CD4-positive, alpha-beta T cell (primary cell): Measurements from ENCODE around the gene ITGA2. TPM values are rescaled to one million over a fixed set of nuclear protein-coding genes. Genes with fewer than 3 reads are reported as not detected.
"Not testable (repeated sequence)": the region's sequence is repeated elsewhere in the genome, so short reads cannot be mapped to it uniquely, and the experiment has no call there.

Experiments used
- ATAC-seq: fragments of 200-7000 bp; cut with Tn5 transposase; one replicate; pipeline ENCODE4 v1.10.0; 2022; ENCODE audit warnings: mild to moderate bottlenecking; ENCODE audit not compliant: poor library complexity
- CTCF ChIA-PET: fragments of 350-600 bp; sonication (Branson Sonifier 250); formaldehyde crosslinking; loops from one replicate; lab custom pipeline; 2021; ENCODE audit warnings: antibody characterized with exemption, inconsistent platforms; lab: Charles Lee
- POLR2A ChIA-PET: fragments of 350-600 bp; sonication (Branson Sonifier 250); formaldehyde crosslinking; loops from one replicate; lab custom pipeline; 2021; ENCODE audit warnings: antibody characterized with exemption, inconsistent platforms; lab: Charles Lee
- DNase-seq, 14 experiments: peaks; one replicate each; pipeline ENCODE4 v3.0.0-alpha.2; 2013 to 2020; ENCODE audit warnings: mixed read lengths in 2 of 14
- H3K27ac ChIP-seq, 2 donors: one replicate each; pipeline versions ENCODE4 v1.5.1 to v1.7.0; 2013; ENCODE audit warnings: low read length in 2 of 2, low read depth in 1 of 2, mild to moderate bottlenecking in 1 of 2
- H3K27me3 ChIP-seq, 2 experiments: 1 replicate in 1 of 2; 2 replicates in 1 of 2; pipeline versions ENCODE4 v1.6.1 to v1.7.0; 2013; ENCODE audit warnings: low read length in 2 of 2, control low read depth in 1 of 2, mild to moderate bottlenecking in 1 of 2, moderate library complexity in 1 of 2; ENCODE audit not compliant: insufficient read depth in 2 of 2, control insufficient read depth in 1 of 2
- H3K36me3 ChIP-seq: one replicate; pipeline ENCODE4 v1.6.1; 2013; ENCODE audit warnings: low read length, control low read depth; ENCODE audit not compliant: insufficient read depth
- H3K4me1 ChIP-seq: one replicate; pipeline ENCODE4 v1.6.1; 2013; ENCODE audit warnings: low read length, control low read depth; ENCODE audit not compliant: insufficient read depth
- H3K4me3 ChIP-seq: one replicate; pipeline ENCODE4 v1.5.1; 2013; ENCODE audit warnings: mild to moderate bottlenecking, low read length, moderate library complexity
- H3K9me3 ChIP-seq, 2 experiments: 1 replicate in 1 of 2; 2 replicates in 1 of 2; pipeline versions ENCODE4 v1.6.1 to v1.7.0; 2013; ENCODE audit warnings: low read length in 2 of 2, mild to moderate bottlenecking in 2 of 2, control low read depth in 1 of 2, moderate library complexity in 1 of 2; ENCODE audit not compliant: control insufficient read depth in 1 of 2, insufficient read depth in 1 of 2
- H3K27ac Mint-ChIP-seq: one replicate; pipeline ENCODE4 v1.8.0; 2020; ENCODE audit warnings: mixed read lengths
- H3K27me3 Mint-ChIP-seq: one replicate; pipeline ENCODE4 v1.8.0; 2021; ENCODE audit warnings: mixed read lengths
- H3K36me3 Mint-ChIP-seq: one replicate; pipeline ENCODE4 v1.8.0; 2021; ENCODE audit warnings: low read depth, mixed read lengths
- H3K4me1 Mint-ChIP-seq: one replicate; pipeline ENCODE4 v1.8.0; 2021; ENCODE audit warnings: low read depth, mixed read lengths
- H3K4me3 Mint-ChIP-seq: one replicate; pipeline ENCODE4 v1.8.0; 2020; ENCODE audit warnings: mild to moderate bottlenecking, mixed read lengths
- H3K9me3 Mint-ChIP-seq: one replicate; pipeline ENCODE4 v1.8.0; 2020; ENCODE audit warnings: mixed read lengths
- intact Hi-C, 2 experiments: fragments of 100-400 bp; cut with DNase I in 1 of 2; cut with micrococcal nuclease in 1 of 2; formaldehyde crosslinking; loops; one replicate each; pipeline versions ENCODE4 v1.15.1 to v1.9.0; 2023 to 2025; cut with DNase I, micrococcal nuclease
- total RNA-seq, 174 experiments: library from RNA in 2 of 174; stranded (reverse) in 2 of 174; gene quantifications; one replicate each; pipeline ENCODE4 v1.2.3 and lab custom pipeline; 2021 to 2026
- TF ChIP-seq, protein P1 (sequence below): fragments of 200-600 bp; IDR thresholded peaks from one replicate; pipeline ENCODE4 v1.8.0; 2022; ENCODE audit warnings: antibody characterized with exemption, mild to moderate bottlenecking

The ITGA2 gene
- total RNA-seq, 2 experiments from 2014 or later, result 0.03 to 0.11 TPM

DNA sequence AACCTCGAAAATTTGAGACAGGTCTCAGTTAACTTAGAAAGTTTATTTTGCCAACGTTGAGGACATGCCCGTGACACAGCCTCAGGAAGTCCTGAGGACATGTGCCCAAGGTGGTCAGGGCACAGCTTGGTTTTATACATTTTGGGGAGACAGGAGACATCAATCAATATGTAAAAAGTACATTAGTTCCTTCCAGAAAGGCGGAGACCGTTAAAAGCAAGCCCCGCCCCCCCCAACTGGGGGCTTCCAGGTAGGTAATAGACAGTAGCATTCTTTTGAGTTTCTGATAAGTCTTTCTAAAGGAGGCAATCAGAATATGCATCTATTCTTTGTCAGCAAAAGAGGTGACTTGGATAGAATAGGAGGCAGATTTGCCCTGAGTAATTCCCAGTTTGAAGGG, 121.0 kb downstream of the ITGA2 start:
- DNase-seq, result peak in 2 of 14 experiments; percentile 15 to 21
- no peaks in the 10 kb centered on the region for H3K27me3 Mint-ChIP-seq
- peak overlapping the region; percentile 94 for H3K4me3 Mint-ChIP-seq
- ChIA-PET POLR2A (interaction anchor here (0.6 to 1.5 kb wide), 10 partner anchors 9 to 1200 kb away, joined by 3 to 7 read pairs (median 4); partner anchors contain the start of gene ARL15), CTCF (interaction anchor here (1.0 kb wide), 1 partner anchor 1202 kb away, joined by 3 read pairs; no protein-coding TSS in a partner anchor)
- intact Hi-C loops, result loop anchor here in 1 of 2 experiments (5.0 kb wide), 2 partner anchors 313 to 452 kb away; partner anchors contain the start of gene NDUFS4
- ATAC-seq, result no peak
- Histone ChIP-seq H3K27me3 (no peaks in the 10 kb centered on the region), H3K27ac (peak overlapping the region; percentile 53 to 77), H3K9me3 (no peaks in the 10 kb centered on the region), H3K4me3 (peak overlapping the region; percentile 88), H3K4me1 (peaks cover 10% of the 10 kb centered on the region), H3K36me3 (peaks cover 12% of the 10 kb centered on the region)
- H3K27ac Mint-ChIP-seq, result peak overlapping the region; percentile 89
- H3K9me3 Mint-ChIP-seq, result no peaks in the 10 kb centered on the region
- TF ChIP-seq, protein P1, sequence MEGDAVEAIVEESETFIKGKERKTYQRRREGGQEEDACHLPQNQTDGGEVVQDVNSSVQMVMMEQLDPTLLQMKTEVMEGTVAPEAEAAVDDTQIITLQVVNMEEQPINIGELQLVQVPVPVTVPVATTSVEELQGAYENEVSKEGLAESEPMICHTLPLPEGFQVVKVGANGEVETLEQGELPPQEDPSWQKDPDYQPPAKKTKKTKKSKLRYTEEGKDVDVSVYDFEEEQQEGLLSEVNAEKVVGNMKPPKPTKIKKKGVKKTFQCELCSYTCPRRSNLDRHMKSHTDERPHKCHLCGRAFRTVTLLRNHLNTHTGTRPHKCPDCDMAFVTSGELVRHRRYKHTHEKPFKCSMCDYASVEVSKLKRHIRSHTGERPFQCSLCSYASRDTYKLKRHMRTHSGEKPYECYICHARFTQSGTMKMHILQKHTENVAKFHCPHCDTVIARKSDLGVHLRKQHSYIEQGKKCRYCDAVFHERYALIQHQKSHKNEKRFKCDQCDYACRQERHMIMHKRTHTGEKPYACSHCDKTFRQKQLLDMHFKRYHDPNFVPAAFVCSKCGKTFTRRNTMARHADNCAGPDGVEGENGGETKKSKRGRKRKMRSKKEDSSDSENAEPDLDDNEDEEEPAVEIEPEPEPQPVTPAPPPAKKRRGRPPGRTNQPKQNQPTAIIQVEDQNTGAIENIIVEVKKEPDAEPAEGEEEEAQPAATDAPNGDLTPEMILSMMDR, result no peak
- H3K4me1 Mint-ChIP-seq, result peaks cover 52% of the 10 kb centered on the region
- peaks cover 31% of the 10 kb centered on the region for H3K36me3 Mint-ChIP-seq

DNA sequence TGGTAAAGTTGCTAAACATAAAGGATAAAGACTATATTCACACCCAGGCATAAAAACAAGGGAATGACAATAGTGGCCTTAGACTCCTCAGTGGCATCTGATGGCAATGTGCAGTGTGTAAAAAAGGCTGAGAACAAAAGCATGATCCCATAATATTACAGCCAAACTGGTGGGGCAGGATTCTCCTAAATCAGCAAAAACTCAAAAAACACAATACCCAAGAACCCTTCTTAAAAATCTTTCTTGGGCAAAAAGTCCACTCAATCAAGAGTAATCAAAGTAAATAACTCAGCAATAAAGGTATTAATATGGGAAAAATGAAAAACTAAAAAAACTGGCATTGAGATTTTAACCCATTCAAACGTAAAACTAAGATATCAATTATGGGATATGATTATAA, 122.0 kb downstream of the ITGA2 start:
- H3K27me3 Mint-ChIP-seq, result no peaks in the 10 kb centered on the region
- ATAC-seq (no peak), DNase-seq (no peak)
- H3K4me1 Mint-ChIP-seq, result peaks cover 42% of the 10 kb centered on the region
- H3K27me3 ChIP-seq, result no peaks in the 10 kb centered on the region
- intact Hi-C loops, result loop anchor here in 1 of 2 experiments (5.0 kb wide), 2 partner anchors 314 to 451 kb away; partner anchors contain the start of gene NDUFS4
- H3K9me3 ChIP-seq, result no peaks in the 10 kb centered on the region
- TF ChIP-seq, protein P1, result no peak
- POLR2A ChIA-PET, result no interaction called here
- peak overlapping the region; percentile 94 for H3K4me3 Mint-ChIP-seq
- H3K9me3 Mint-ChIP-seq, result no peaks in the 10 kb centered on the region
- H3K4me3 ChIP-seq, result no peak overlapping the region
- peaks cover 12% of the 10 kb centered on the region for H3K36me3 ChIP-seq
- CTCF ChIA-PET, result no interaction called here
- peaks cover 21% of the 10 kb centered on the region for H3K36me3 Mint-ChIP-seq
- H3K27ac ChIP-seq, result no peak overlapping the region
- H3K4me1 ChIP-seq, result peaks cover 10% of the 10 kb centered on the region
- no peak overlapping the region for H3K27ac Mint-ChIP-seq

DNA sequence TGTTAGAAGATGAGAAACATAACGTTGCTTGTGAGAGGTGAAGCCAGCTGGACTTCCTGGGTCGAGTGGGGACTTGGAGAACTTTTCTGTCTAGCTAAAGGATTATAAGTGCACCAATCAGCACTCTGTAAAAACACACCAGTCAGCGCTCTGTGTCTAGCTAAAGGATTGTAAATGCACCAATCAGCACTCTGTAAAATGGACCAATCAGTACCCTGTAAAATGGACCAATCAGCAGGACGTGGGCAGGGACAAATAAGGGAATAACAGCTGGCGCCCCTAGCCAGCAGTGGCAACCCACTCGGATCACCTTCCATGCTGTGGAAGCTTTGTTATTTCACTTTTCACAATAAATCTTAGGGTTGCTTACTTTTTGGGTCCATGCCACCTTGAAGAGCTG, 123.2 kb downstream of the ITGA2 start:
- H3K4me3 Mint-ChIP-seq, H3K4me1 ChIP-seq, H3K9me3 ChIP-seq, H3K36me3 ChIP-seq, ATAC-seq, H3K27me3 Mint-ChIP-seq, H3K27ac Mint-ChIP-seq, H3K27ac ChIP-seq, POLR2A ChIA-PET, H3K4me3 ChIP-seq, CTCF ChIA-PET, H3K27me3 ChIP-seq, H3K9me3 Mint-ChIP-seq, DNase-seq: not testable (repeated sequence)
- intact Hi-C loops, result loop anchor here in 1 of 2 experiments (5.0 kb wide), 2 partner anchors 315 to 450 kb away; partner anchors contain the start of gene NDUFS4
- H3K36me3 Mint-ChIP-seq, result peaks cover 10% of the 10 kb centered on the region
- H3K4me1 Mint-ChIP-seq, result peaks cover 31% of the 10 kb centered on the region
